H54 (cell line): ENCODE measurements around the gene PFN1.
A peak's percentile ranks its signal among the peaks of the same experiment; 100 is the strongest.
"Not testable (repeated sequence)": the region's sequence is repeated elsewhere in the genome, so short reads cannot be mapped to it uniquely, and the experiment has no call there.

ENCODE experiments used
- DNase-seq: peaks from one replicate; pipeline ENCODE4 v3.0.0; 2011; ENCODE audit warnings: low spot score, mixed read lengths; ENCODE audit not compliant: insufficient read length
- FAIRE-seq: peaks from 3 replicates; lab custom pipeline; 2011; peaks lifted over from hg19 to GRCh38; lab: Jason Lieb, UNC
- POLR2A ChIP-seq: IDR thresholded peaks from 2 replicates; pipeline ENCODE4 v1.6.1; 2011; ENCODE audit warnings: low read depth, mild to moderate bottlenecking, low read length

Gene PFN1

GRCh38 chr17:4935650-4936049 is 12.7 kb downstream of the PFN1 start:
- FAIRE-seq: no peak
- TF ChIP-seq POLR2A: no peak
- DNase-seq: no peak

GRCh38 chr17:4934173-4934979 is 14.0 kb downstream of the PFN1 start:
- FAIRE-seq (no peak), DNase-seq (peak; percentile 75)
- no peak for TF ChIP-seq POLR2A

GRCh38 chr17:4933646-4934045 is 14.7 kb downstream of the PFN1 start:
- FAIRE-seq (no peak), DNase-seq (no peak)
- no peak for TF ChIP-seq POLR2A

GRCh38 chr17:4932756-4933155 is 15.6 kb downstream of the PFN1 start:
- TF ChIP-seq POLR2A: no peak
- DNase-seq: no peak
- FAIRE-seq: no peak

- DNase-seq: no peak
- no peak for FAIRE-seq
- no peak for TF ChIP-seq POLR2A
Observed at GRCh38 chr17:4931963-4932362, 16.4 kb downstream of the PFN1 start, which contains the start of gene GP1BA. GP1BA (plus strand) TSS chr17:4932277; CDS start chr17:4932605, 328 bp downstream.

GRCh38 chr17:4928881-4929280 is 19.4 kb downstream of the PFN1 start:
- no peak for DNase-seq
- FAIRE-seq: no peak
- TF ChIP-seq POLR2A: no peak

GRCh38 chr17:4926577-4927335 is 21.6 kb downstream of the PFN1 start:
- FAIRE-seq, DNase-seq: not testable (repeated sequence)

- no peak for DNase-seq
- no peak for FAIRE-seq
- TF ChIP-seq POLR2A: no peak
Observed at GRCh38 chr17:4921320-4921719, 27.0 kb downstream of the PFN1 start.

- DNase-seq (no peak), FAIRE-seq (no peak)
- TF ChIP-seq POLR2A: no peak
Observed at GRCh38 chr17:4920351-4921048, 27.8 kb downstream of the PFN1 start.

GRCh38 chr17:4919511-4920047 is 28.8 kb downstream of the PFN1 start:
- TF ChIP-seq POLR2A: no peak
- FAIRE-seq (no peak), DNase-seq (no peak)

- FAIRE-seq, DNase-seq: not testable (repeated sequence)
Observed at GRCh38 chr17:4914551-4914950, 33.8 kb downstream of the PFN1 start.

GRCh38 chr17:4913994-4914393 is 34.3 kb downstream of the PFN1 start:
- TF ChIP-seq POLR2A: no peak
- no peak for DNase-seq
- no peak for FAIRE-seq

- FAIRE-seq: no peak
- TF ChIP-seq POLR2A: no peak
- DNase-seq: peak; percentile 85
Observed at GRCh38 chr17:4908711-4909496, 39.4 kb downstream of the PFN1 start.

GRCh38 chr17:4908301-4908700 is 40.0 kb downstream of the PFN1 start:
- DNase-seq (no peak), FAIRE-seq (no peak)
- TF ChIP-seq POLR2A: no peak

GRCh38 chr17:4906642-4907041 is 41.7 kb downstream of the PFN1 start:
- not testable (repeated sequence) for DNase-seq, FAIRE-seq
